Sciatic nerve (tissue), 2 donors: ENCODE data around the gene TAF15. TPM values are rescaled to one million over a fixed set of nuclear protein-coding genes. Genes with fewer than 3 reads are reported as not detected.

Experiments used
- ATAC-seq: fragments of 200-7000 bp; cut with Tn5 transposase; one replicate; pipeline ENCODE4 v1.9.1; 2020; ENCODE audit warnings: mild to moderate bottlenecking, moderate library complexity
- DNase-seq: peaks from one replicate; pipeline ENCODE4 v3.0.0-alpha.2; 2020; ENCODE audit warnings: low spot score
- intact Hi-C: fragments of 100-400 bp; cut with DNase I; formaldehyde crosslinking; loops from one replicate; pipeline ENCODE4 v1.14.2; 2022
- total RNA-seq: library from RNA; stranded (reverse); fragmentation: NEBNext Ultra II Directional; extraction: Animal tissue kit (Norgen Biotek cat#: 25700); gene quantifications from one replicate; pipeline ENCODE4 v1.2.1, GENCODE V29; 2021
- donor health status: DM: no; HTN: no; CAD: no.
- donor health status: DM: no; HTN: no; CAD: no.

Gene TAF15
- total RNA-seq, 1 donor from 2014 or later, result 183 TPM

GRCh38 chr17:35864853-35865252, 55.6 kb downstream of the TAF15 start:
- ATAC-seq, result no peak
- DNase-seq, result no peak
- intact Hi-C loops, result no loop called here

- ATAC-seq (no peak), DNase-seq (no peak)
- intact Hi-C loops, result no loop called here
Observed at GRCh38 chr17:35865412-35866340, 56.4 kb downstream of the TAF15 start.

- ATAC-seq (no peak), DNase-seq (no peak)
- intact Hi-C loops, result no loop called here
Observed at GRCh38 chr17:35866341-35866950, 57.2 kb downstream of the TAF15 start.

- DNase-seq (no peak), ATAC-seq (no peak)
- intact Hi-C loops, result no loop called here
Observed at GRCh38 chr17:35867574-35867973, 58.3 kb downstream of the TAF15 start.

- intact Hi-C loops, result no loop called here
- DNase-seq, result no peak
- ATAC-seq, result no peak
Observed at GRCh38 chr17:35868737-35869136, 59.5 kb downstream of the TAF15 start, which contains the start of gene HEATR9. HEATR9 (minus strand) TSS chr17:35868891; CDS start chr17:35868742, 149 bp downstream.

GRCh38 chr17:35870906-35871819, 61.9 kb downstream of the TAF15 start:
- DNase-seq (no peak), ATAC-seq (no peak)
- intact Hi-C loops, result no loop called here

GRCh38 chr17:35872196-35872980, 63.1 kb downstream of the TAF15 start:
- intact Hi-C loops, result no loop called here
- ATAC-seq (no peak), DNase-seq (no peak)

- intact Hi-C loops, result no loop called here
- ATAC-seq, result no peak
- DNase-seq, result no peak
Observed at GRCh38 chr17:35875072-35875799, 66.0 kb downstream of the TAF15 start.

GRCh38 chr17:35875800-35876139, 66.5 kb downstream of the TAF15 start:
- no peak for DNase-seq
- intact Hi-C loops, result no loop called here
- ATAC-seq, result no peak

GRCh38 chr17:35876534-35876933, 67.2 kb downstream of the TAF15 start:
- DNase-seq (no peak), ATAC-seq (no peak)
- intact Hi-C loops, result no loop called here

- intact Hi-C loops, result no loop called here
- no peak for DNase-seq
Observed at GRCh38 chr17:35877345-35878029, 68.2 kb downstream of the TAF15 start.

GRCh38 chr17:35878361-35878760, 69.1 kb downstream of the TAF15 start:
- ATAC-seq (no peak), DNase-seq (no peak)
- intact Hi-C loops, result no loop called here

More at GRCh38 chr17:35877345-35878029, 68.2 kb downstream of the TAF15 start:
- no peak for ATAC-seq

- DNase-seq (no peak), ATAC-seq (no peak)
- intact Hi-C loops, result no loop called here
Observed at GRCh38 chr17:35879773-35880654, 70.7 kb downstream of the TAF15 start, which contains the start of gene CCL5. CCL5 (minus strand) TSS chr17:35880360.

- no peak for DNase-seq
- ATAC-seq, result no peak
- intact Hi-C loops, result no loop called here
Observed at GRCh38 chr17:35889241-35889640, 80.0 kb downstream of the TAF15 start.

- ATAC-seq (no peak), DNase-seq (no peak)
- intact Hi-C loops, result no loop called here
Observed at GRCh38 chr17:35889818-35890773, 80.8 kb downstream of the TAF15 start.
